Transverse colon (tissue), 4 donors: ENCODE measurements around the gene SMIM3. TPM values are rescaled to one million over a fixed set of nuclear protein-coding genes. Genes with fewer than 3 reads are reported as not detected.

ENCODE experiments used
- DNase-seq: peaks from one replicate; pipeline ENCODE4 v3.0.0-alpha.2; 2019
- H3K27ac ChIP-seq, 4 donors: fragments of 200-600 bp; sonication (generic); 2 replicates each; pipeline ENCODE4 v1.5.1; 2016 to 2018; ENCODE audit warnings: inconsistent platforms in 4 of 4
- H3K27me3 ChIP-seq: fragments of 200-600 bp; sonication (generic); 2 replicates; pipeline ENCODE4 v1.5.1; 2017; ENCODE audit warnings: inconsistent platforms
- H3K36me3 ChIP-seq, 4 donors: fragments of 200-600 bp; sonication (generic); 2 replicates each; pipeline ENCODE4 v1.5.1; 2017 to 2019; ENCODE audit warnings: inconsistent platforms in 4 of 4
- H3K4me1 ChIP-seq, 4 donors: fragments of 200-600 bp; sonication (generic); 2 replicates each; pipeline ENCODE4 v1.5.1; 2017 to 2020; ENCODE audit warnings: inconsistent platforms in 4 of 4
- H3K4me3 ChIP-seq, 4 donors: fragments of 200-600 bp; sonication (generic); 1 replicate in 1 of 4; 2 replicates in 3 of 4; pipeline versions ENCODE4 v1.5.1 to v1.6.1; 2017 to 2019; ENCODE audit warnings: inconsistent platforms in 4 of 4
- H3K9me3 ChIP-seq, 2 donors: fragments of 200-600 bp; sonication (generic); 2 replicates each; pipeline ENCODE4 v1.5.1; 2017 to 2019; ENCODE audit warnings: inconsistent platforms in 2 of 2
- CTCF ChIP-seq, 5 experiments: fragments of 200-600 bp in 3 of 5; fragments of 450-650 bp in 2 of 5; sonication (generic) in 3 of 5; IDR thresholded peaks; 1 replicate in 2 of 5; 2 replicates in 3 of 5; pipeline ENCODE4 v1.5.1; 2016 to 2017; ENCODE audit warnings: antibody characterized with exemption in 5 of 5, inconsistent platforms in 3 of 5, mild to moderate bottlenecking in 2 of 5, moderate library complexity in 1 of 5
- EP300 ChIP-seq: sonication (generic); formaldehyde crosslinking; IDR thresholded peaks from one replicate; pipeline ENCODE4 v1.6.1; 2017; ENCODE audit warnings: antibody characterized with exemption, low read depth
- POLR2A ChIP-seq: fragments of 450-650 bp; IDR thresholded peaks from one replicate; pipeline ENCODE4 v1.6.1; 2016; ENCODE audit warnings: antibody characterized with exemption, mild to moderate bottlenecking, moderate library complexity
- POLR2AphosphoS5 ChIP-seq, 3 donors: sonication (generic); formaldehyde crosslinking; IDR thresholded peaks; one replicate each; pipeline ENCODE4 v1.6.1; 2016; ENCODE audit warnings: antibody characterized with exemption in 3 of 3
- WGBS, 2 donors: methylation state at CpG; one replicate each; pipeline ENCODE4 v1.1.5; 2018; ENCODE audit warnings: low coverage in 1 of 2; 5-methylcytosine and 5-hydroxymethylcytosine counted together
- in situ Hi-C, 4 donors: fragments of 200-750 bp; cut with MboI; loops; one replicate each; pipeline versions ENCODE4 v1.15.0 to v1.15.1; 2017; ENCODE audit warnings: low sequenced_read_pairs in 3 of 4, low pct_ligation_motif_present in 1 of 4, low pct_unique_long_range_greater_than_20kb in 1 of 4
- intact Hi-C: fragments of 100-400 bp; cut with DNase I; formaldehyde crosslinking; loops from one replicate; pipeline ENCODE4 v1.15.1; 2023; ENCODE audit warnings: low total_unique reads
- total RNA-seq, 4 donors: library from RNA; depleted of rRNA; stranded (reverse); fragments of >200 nt; gene quantifications; one replicate each; pipeline ENCODE4 v1.1.0, GENCODE V29; 2016

The SMIM3 gene
- total RNA-seq, 4 donors from 2014 or later, result 19.1 to 22.4 (median 20.4) TPM

- H3K27ac ChIP-seq, result peak overlapping the region; percentile 12 to 62 (median 34)
- 89 to 97% methylated on average over 2 to 5 of the region's 5 CpGs for WGBS, 2 donors
Measured at GRCh38 chr5:150762211-150762610, 16.3 kb upstream of the SMIM3 start.

GRCh38 chr5:150763023-150763769 is 15.4 kb upstream of the SMIM3 start:
- 57 to 72% methylated on average over 4 to 7 of the region's 7 CpGs for WGBS, 2 donors
- DNase-seq, result peak; percentile 35
- intact Hi-C loops, result no loop called here

More at GRCh38 chr5:150762211-150762610, 16.3 kb upstream of the SMIM3 start:
- intact Hi-C loops (no loop called here), in situ Hi-C loops (no loop called here)
- DNase-seq, result no peak
- Histone ChIP-seq H3K4me3 (no peak overlapping the region), H3K4me1 (peaks cover 6 to 14% (median 12%) of the 10 kb centered on the region in 4 donors), H3K9me3 (no peaks in the 10 kb centered on the region), H3K36me3 (no peaks in the 10 kb centered on the region), H3K27me3 (no peaks in the 10 kb centered on the region)
- TF ChIP-seq EP300 (no peak), POLR2AphosphoS5 (IDR thresholded peaks at IDR 0.05) (no peak), CTCF (IDR thresholded peaks at IDR 0.05) (no peak), POLR2A (no peak)

GRCh38 chr5:150764530-150764929 is 14.0 kb upstream of the SMIM3 start:
- no peak for DNase-seq
- H3K27ac ChIP-seq, result peak overlapping the region; percentile 27 to 51 (median 33)
- in situ Hi-C loops (no loop called here), intact Hi-C loops (no loop called here)
- no peaks in the 10 kb centered on the region for H3K9me3 ChIP-seq
- peaks cover 0 to under 1% (median 0%) of the 10 kb centered on the region in 4 donors for H3K4me1 ChIP-seq
- H3K4me3 ChIP-seq, result no peak overlapping the region
- TF ChIP-seq POLR2A, result no peak
- H3K36me3 ChIP-seq, result no peaks in the 10 kb centered on the region
- H3K27me3 ChIP-seq, result no peaks in the 10 kb centered on the region
- 77 to 85% methylated on average over 2 of the region's 2 CpGs for WGBS, 2 donors

More at GRCh38 chr5:150763023-150763769, 15.4 kb upstream of the SMIM3 start:
- no peaks in the 10 kb centered on the region for H3K27me3 ChIP-seq
- H3K4me3 ChIP-seq, result no peak overlapping the region
- H3K4me1 ChIP-seq, result peaks cover 0 to 5% (median 4%) of the 10 kb centered on the region in 4 donors
- H3K9me3 ChIP-seq, result no peaks in the 10 kb centered on the region
- in situ Hi-C loops, result no loop called here
- peak overlapping the region; percentile 30 to 62 (median 54) for H3K27ac ChIP-seq
- H3K36me3 ChIP-seq, result no peaks in the 10 kb centered on the region
- TF ChIP-seq EP300, result no peak
- no peak for TF ChIP-seq CTCF (IDR thresholded peaks at IDR 0.05)
- no peak for TF ChIP-seq POLR2A
- no peak for TF ChIP-seq POLR2AphosphoS5 (IDR thresholded peaks at IDR 0.05)

- in situ Hi-C loops, result no loop called here
- Histone ChIP-seq H3K36me3 (no peaks in the 10 kb centered on the region), H3K27ac (peak overlapping the region in 2 of 4 donors; percentile 33 to 51), H3K4me1 (no peaks in the 10 kb centered on the region), H3K9me3 (no peaks in the 10 kb centered on the region), H3K4me3 (no peak overlapping the region), H3K27me3 (no peaks in the 10 kb centered on the region)
- TF ChIP-seq POLR2AphosphoS5 (IDR thresholded peaks at IDR 0.05) (no peak), CTCF (IDR thresholded peaks at IDR 0.05) (no peak), POLR2A (no peak), EP300 (no peak)
- DNase-seq, result no peak
- intact Hi-C loops, result no loop called here
- WGBS, 2 donors, result 86% methylated on average over 2 of the region's 2 CpGs; no CpG with 5 or more reads in 1 of the 2 donors
Measured at GRCh38 chr5:150765011-150765798, 13.4 kb upstream of the SMIM3 start.
